ENCODE results near the gene PFDN4. TPM values are rescaled to one million over a fixed set of nuclear protein-coding genes. Genes with fewer than 3 reads are reported as not detected.

The PFDN4 gene
- total RNA-seq, 2 experiments from 2014 or later = 17.5 to 17.7 TPM

GRCh38 chr20:54168961-54169862, 38.7 kb upstream of the PFDN4 start:
- no peaks in the 10 kb centered on the region for H3K9me3 Mint-ChIP-seq
- H3K4me1 Mint-ChIP-seq (ENCODE audit: low read depth) = peaks cover 7% of the 10 kb centered on the region
- H3K36me3 Mint-ChIP-seq (ENCODE audit: low read depth) = no peaks in the 10 kb centered on the region
- no peak overlapping the region for H3K4me3 Mint-ChIP-seq
- Histone ChIP-seq H3K4me3 (ENCODE audit: low read length) (no peak overlapping the region), H3K9me3 (ENCODE audit: control insufficient read depth in 1 of 2, insufficient read depth in 1 of 2, low read length in 2 of 2) (peaks cover 0 to 15% of the 10 kb centered on the region in 2 experiments), H3K27me3 (ENCODE audit: control insufficient read depth in 1 of 2, insufficient read depth in 2 of 2, low read length in 2 of 2) (peaks cover 42 to 74% of the 10 kb centered on the region in 2 experiments), H3K27ac (ENCODE audit: low read depth in 1 of 2, low read length in 2 of 2) (no peak overlapping the region), H3K4me1 (ENCODE audit: insufficient read depth, low read length) (peaks cover 17% of the 10 kb centered on the region), H3K36me3 (ENCODE audit: insufficient read depth, low read length) (no peaks in the 10 kb centered on the region)
- H3K27me3 Mint-ChIP-seq = peaks cover 83% of the 10 kb centered on the region
- ATAC-seq (ENCODE audit: poor library complexity) = no peak
- no peak overlapping the region for H3K27ac Mint-ChIP-seq
- intact Hi-C loops (cut with DNase I, micrococcal nuclease) = no loop called here
- POLR2A ChIA-PET = no interaction called here
- TF ChIP-seq CTCF (IDR thresholded peaks at IDR 0.05) = no peak
- no peak for DNase-seq
- CTCF ChIA-PET = no interaction called here

GRCh38 chr20:54170026-54170471, 37.8 kb upstream of the PFDN4 start:
- CTCF ChIA-PET = no interaction called here
- H3K27ac Mint-ChIP-seq = no peak overlapping the region

GRCh38 chr20:54170963-54171362, 36.9 kb upstream of the PFDN4 start:
- H3K27ac Mint-ChIP-seq = no peak overlapping the region
- ChIA-PET CTCF (no interaction called here), POLR2A (no interaction called here)
- ATAC-seq (ENCODE audit: poor library complexity) (no peak), DNase-seq (no peak)
- H3K27me3 Mint-ChIP-seq = peaks cover 90% of the 10 kb centered on the region
- H3K4me1 Mint-ChIP-seq (ENCODE audit: low read depth) = peaks cover 15% of the 10 kb centered on the region
- peaks cover 52 to 86% of the 10 kb centered on the region in 2 experiments for H3K27me3 ChIP-seq (ENCODE audit: control insufficient read depth in 1 of 2, insufficient read depth in 2 of 2, low read length in 2 of 2)
- no peak overlapping the region for H3K27ac ChIP-seq (ENCODE audit: low read depth in 1 of 2, low read length in 2 of 2)
- no peaks in the 10 kb centered on the region for H3K9me3 Mint-ChIP-seq
- H3K9me3 ChIP-seq (ENCODE audit: control insufficient read depth in 1 of 2, insufficient read depth in 1 of 2, low read length in 2 of 2) = peaks cover 0 to 15% of the 10 kb centered on the region in 2 experiments
- H3K36me3 ChIP-seq (ENCODE audit: insufficient read depth, low read length) = no peaks in the 10 kb centered on the region
- no peak overlapping the region for H3K4me3 Mint-ChIP-seq
- H3K36me3 Mint-ChIP-seq (ENCODE audit: low read depth) = no peaks in the 10 kb centered on the region
- H3K4me3 ChIP-seq (ENCODE audit: low read length) = no peak overlapping the region
- intact Hi-C loops (cut with DNase I, micrococcal nuclease) = no loop called here
- TF ChIP-seq CTCF (IDR thresholded peaks at IDR 0.05) = no peak
- H3K4me1 ChIP-seq (ENCODE audit: insufficient read depth, low read length) = peaks cover 22% of the 10 kb centered on the region

More at GRCh38 chr20:54170026-54170471, 37.8 kb upstream of the PFDN4 start:
- POLR2A ChIA-PET = no interaction called here
- H3K9me3 ChIP-seq (ENCODE audit: control insufficient read depth in 1 of 2, insufficient read depth in 1 of 2, low read length in 2 of 2) = peaks cover 0 to 15% of the 10 kb centered on the region in 2 experiments
- H3K4me1 ChIP-seq (ENCODE audit: insufficient read depth, low read length) = peaks cover 22% of the 10 kb centered on the region
- TF ChIP-seq CTCF (IDR thresholded peaks at IDR 0.05) = no peak
- Mint-ChIP-seq H3K9me3 (no peaks in the 10 kb centered on the region), H3K4me1 (ENCODE audit: low read depth) (peaks cover 15% of the 10 kb centered on the region), H3K4me3 (no peak overlapping the region), H3K36me3 (ENCODE audit: low read depth) (no peaks in the 10 kb centered on the region), H3K27me3 (peaks cover 89% of the 10 kb centered on the region)
- no peak overlapping the region for H3K27ac ChIP-seq (ENCODE audit: low read depth in 1 of 2, low read length in 2 of 2)
- intact Hi-C loops (cut with DNase I, micrococcal nuclease) = no loop called here
- no peaks in the 10 kb centered on the region for H3K36me3 ChIP-seq (ENCODE audit: insufficient read depth, low read length)
- ATAC-seq (ENCODE audit: poor library complexity) = no peak
- H3K4me3 ChIP-seq (ENCODE audit: low read length) = no peak overlapping the region
- no peak for DNase-seq
- H3K27me3 ChIP-seq (ENCODE audit: control insufficient read depth in 1 of 2, insufficient read depth in 2 of 2, low read length in 2 of 2) = peaks cover 47 to 80% of the 10 kb centered on the region in 2 experiments

Measured in CD4-positive, alpha-beta T cell (primary cell).